Hepatocyte (in vitro differentiated cells): ENCODE data around the gene AP5B1. TPM values are rescaled to one million over a fixed set of nuclear protein-coding genes. Genes with fewer than 3 reads are reported as not detected.

Experiments used
- DNase-seq: peaks from one replicate; pipeline ENCODE4 v3.0.0-alpha.2; 2016; ENCODE audit warnings: low spot score
- H2AFZ ChIP-seq: fragments of 200-600 bp; sonication (generic); 2 replicates; pipeline ENCODE4 v1.6.0; 2016; ENCODE audit warnings: antibody characterized with exemption, mild to moderate bottlenecking
- H3K27ac ChIP-seq: fragments of 200-600 bp; sonication (generic); 2 replicates; pipeline ENCODE4 v1.5.1; 2016; ENCODE audit warnings: mild to moderate bottlenecking
- H3K27me3 ChIP-seq: fragments of 200-600 bp; sonication (generic); 2 replicates; pipeline ENCODE4 v1.6.1; 2016
- H3K36me3 ChIP-seq: fragments of 200-600 bp; sonication (generic); replicated peaks from 2 replicates; pipeline ENCODE4 v1.5.1; 2016; ENCODE audit warnings: low read depth; ENCODE audit not compliant: insufficient read depth
- H3K4me1 ChIP-seq: fragments of 200-600 bp; sonication (generic); 2 replicates; pipeline ENCODE4 v1.5.1; 2016; ENCODE audit warnings: mild to moderate bottlenecking, moderate library complexity; ENCODE audit not compliant: insufficient read depth
- H3K4me2 ChIP-seq: fragments of 200-600 bp; sonication (generic); 2 replicates; pipeline ENCODE4 v1.6.0; 2016
- H3K4me3 ChIP-seq: fragments of 200-600 bp; sonication (generic); 2 replicates; pipeline ENCODE4 v1.5.1; 2016; ENCODE audit warnings: mild to moderate bottlenecking
- H3K79me2 ChIP-seq: fragments of 200-600 bp; sonication (generic); 2 replicates; pipeline ENCODE4 v1.6.0; 2017; ENCODE audit warnings: mild to moderate bottlenecking
- H3K9me2 ChIP-seq: fragments of 200-600 bp; sonication (generic); replicated peaks from 2 replicates; pipeline ENCODE4 v1.6.0; 2017; ENCODE audit warnings: mild to moderate bottlenecking; ENCODE audit not compliant: insufficient read depth
- H3K9me3 ChIP-seq: fragments of 200-600 bp; sonication (generic); 2 replicates; pipeline ENCODE4 v1.5.1; 2016; ENCODE audit warnings: low read depth, mild to moderate bottlenecking
- H4K20me1 ChIP-seq: fragments of 200-600 bp; sonication (generic); 2 replicates; pipeline ENCODE4 v1.6.0; 2016; ENCODE audit warnings: mild to moderate bottlenecking; ENCODE audit not compliant: insufficient read depth, poor library complexity, severe bottlenecking
- EZH2 ChIP-seq: fragments of 200-600 bp; sonication (generic); IDR thresholded peaks from 2 replicates; pipeline ENCODE4 v1.6.1; 2016; ENCODE audit warnings: antibody characterized with exemption, mild to moderate bottlenecking, borderline replicate concordance
- EZH2phosphoT487 ChIP-seq: fragments of 200-600 bp; sonication (generic); IDR thresholded peaks from one replicate; pipeline ENCODE4 v1.6.1; 2018; ENCODE audit warnings: antibody characterized with exemption, mild to moderate bottlenecking, low read depth, moderate library complexity; ENCODE audit not compliant: unreplicated experiment, severe bottlenecking
- WGBS: methylation state at CpG from one replicate; pipeline ENCODE4 v1.1.6; 2016; ENCODE audit warnings: low lambda C conversion rate; ENCODE audit errors: missing lambda C conversion rate; 5-methylcytosine and 5-hydroxymethylcytosine counted together
- polyA plus RNA-seq: library from polyadenylated mRNA; unstranded; fragments of >200 nt; fragmentation: Nextera tagmentation; extraction: Ambion mirVana; gene quantifications from 2 replicates; pipeline ENCODE4 v1.2.1, GENCODE V29; 2016
- total RNA-seq: library from RNA; depleted of rRNA; stranded (reverse); fragments of >200 nt; gene quantifications from 2 replicates; pipeline ENCODE4 v1.2.3, GENCODE V29; 2014
- TF ChIP-seq, protein P1 (sequence below): fragments of 200-600 bp; sonication (generic); IDR thresholded peaks from 2 replicates; pipeline ENCODE4 v1.5.1; 2016; ENCODE audit warnings: antibody characterized with exemption, mild to moderate bottlenecking; ENCODE audit not compliant: poor library complexity

AP5B1 gene
- total and polyA plus RNA-seq, 2 experiments from 2014 or later, result 20.9 to 27.1 TPM

DNA sequence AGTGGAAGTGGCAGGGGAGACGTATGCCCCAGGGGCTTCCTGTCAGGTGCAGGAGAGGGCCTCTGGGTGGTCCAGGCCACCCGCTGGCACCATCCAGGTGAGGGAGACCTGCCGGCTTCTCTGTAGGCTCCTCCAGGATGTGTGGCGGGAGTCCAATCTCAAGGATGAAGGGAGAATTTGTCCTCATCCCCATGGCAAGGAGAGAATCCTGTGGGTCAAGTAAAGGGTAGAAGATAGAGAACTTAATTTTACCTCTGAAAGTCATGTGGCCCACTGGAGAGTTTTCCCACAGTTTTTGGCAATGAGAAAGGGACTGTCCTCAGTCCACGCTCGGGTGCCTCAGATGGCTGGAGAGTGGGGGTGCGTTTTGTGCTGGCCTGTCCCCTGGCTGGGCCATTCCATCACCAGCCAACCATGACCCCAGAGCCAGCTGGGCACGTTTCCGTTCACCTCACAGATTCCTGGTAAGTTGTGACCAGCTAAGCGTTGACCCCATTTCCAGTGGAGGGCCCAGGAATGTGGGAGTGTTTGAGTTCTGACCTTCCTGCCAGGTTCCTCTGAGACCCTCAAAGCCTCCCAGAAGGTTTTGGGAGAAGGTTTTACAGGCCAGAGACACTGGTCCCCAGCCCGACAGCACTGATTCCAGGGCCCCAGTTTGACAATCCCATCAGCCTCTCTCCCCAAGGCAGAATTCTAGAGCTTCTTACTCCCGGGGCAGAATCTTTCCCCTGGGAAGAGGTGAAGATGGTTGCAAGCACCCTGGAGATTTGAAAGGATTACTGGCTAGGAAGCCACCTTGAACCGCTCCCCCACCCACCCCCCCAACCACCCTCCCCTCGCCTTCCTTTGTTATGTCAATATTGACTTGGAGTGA lies 8.7 kb upstream of the AP5B1 start:
- no peaks in the 10 kb centered on the region for H3K9me3 ChIP-seq
- WGBS, result 75% methylated on average over 13 of the region's 14 CpGs
- H2AFZ ChIP-seq, result no peak overlapping the region
- peaks cover 13% of the 10 kb centered on the region for H3K27me3 ChIP-seq
- peaks cover 26% of the 10 kb centered on the region for H3K4me1 ChIP-seq
- TF ChIP-seq EZH2, result no peak
- TF ChIP-seq, protein P1, sequence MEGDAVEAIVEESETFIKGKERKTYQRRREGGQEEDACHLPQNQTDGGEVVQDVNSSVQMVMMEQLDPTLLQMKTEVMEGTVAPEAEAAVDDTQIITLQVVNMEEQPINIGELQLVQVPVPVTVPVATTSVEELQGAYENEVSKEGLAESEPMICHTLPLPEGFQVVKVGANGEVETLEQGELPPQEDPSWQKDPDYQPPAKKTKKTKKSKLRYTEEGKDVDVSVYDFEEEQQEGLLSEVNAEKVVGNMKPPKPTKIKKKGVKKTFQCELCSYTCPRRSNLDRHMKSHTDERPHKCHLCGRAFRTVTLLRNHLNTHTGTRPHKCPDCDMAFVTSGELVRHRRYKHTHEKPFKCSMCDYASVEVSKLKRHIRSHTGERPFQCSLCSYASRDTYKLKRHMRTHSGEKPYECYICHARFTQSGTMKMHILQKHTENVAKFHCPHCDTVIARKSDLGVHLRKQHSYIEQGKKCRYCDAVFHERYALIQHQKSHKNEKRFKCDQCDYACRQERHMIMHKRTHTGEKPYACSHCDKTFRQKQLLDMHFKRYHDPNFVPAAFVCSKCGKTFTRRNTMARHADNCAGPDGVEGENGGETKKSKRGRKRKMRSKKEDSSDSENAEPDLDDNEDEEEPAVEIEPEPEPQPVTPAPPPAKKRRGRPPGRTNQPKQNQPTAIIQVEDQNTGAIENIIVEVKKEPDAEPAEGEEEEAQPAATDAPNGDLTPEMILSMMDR, result no peak
- no peak for TF ChIP-seq EZH2phosphoT487
- no peak for DNase-seq
- no peaks in the 10 kb centered on the region for H3K36me3 ChIP-seq
- H3K4me2 ChIP-seq, result peak overlapping the region; percentile 92
- no peak overlapping the region for H3K4me3 ChIP-seq
- H3K27ac ChIP-seq, result peak overlapping the region; percentile 97
- peaks cover 26% of the 10 kb centered on the region for H4K20me1 ChIP-seq
- peaks cover 59% of the 10 kb centered on the region for H3K79me2 ChIP-seq
- no peaks in the 10 kb centered on the region for H3K9me2 ChIP-seq

DNA sequence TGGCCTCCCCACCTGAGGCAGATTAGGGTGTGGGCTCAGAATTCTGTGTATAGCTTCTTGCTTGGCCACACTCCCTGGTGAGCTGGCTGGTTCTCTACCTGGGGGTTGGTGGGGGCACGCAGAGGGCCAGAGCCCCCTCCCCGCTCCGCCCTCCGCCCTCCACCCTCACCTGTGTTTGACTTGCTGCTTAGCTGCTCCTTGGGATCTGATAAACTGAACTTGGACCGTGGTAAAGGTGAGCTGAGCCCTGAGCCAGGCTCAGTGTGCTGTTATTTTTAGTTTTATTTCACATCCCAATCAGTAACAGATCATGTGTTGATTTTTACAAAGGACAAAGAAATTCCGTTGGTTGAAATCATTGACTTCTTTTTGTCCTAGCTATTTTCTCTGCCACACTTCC lies 8.0 kb upstream of the AP5B1 start:
- DNase-seq, result no peak

DNA sequence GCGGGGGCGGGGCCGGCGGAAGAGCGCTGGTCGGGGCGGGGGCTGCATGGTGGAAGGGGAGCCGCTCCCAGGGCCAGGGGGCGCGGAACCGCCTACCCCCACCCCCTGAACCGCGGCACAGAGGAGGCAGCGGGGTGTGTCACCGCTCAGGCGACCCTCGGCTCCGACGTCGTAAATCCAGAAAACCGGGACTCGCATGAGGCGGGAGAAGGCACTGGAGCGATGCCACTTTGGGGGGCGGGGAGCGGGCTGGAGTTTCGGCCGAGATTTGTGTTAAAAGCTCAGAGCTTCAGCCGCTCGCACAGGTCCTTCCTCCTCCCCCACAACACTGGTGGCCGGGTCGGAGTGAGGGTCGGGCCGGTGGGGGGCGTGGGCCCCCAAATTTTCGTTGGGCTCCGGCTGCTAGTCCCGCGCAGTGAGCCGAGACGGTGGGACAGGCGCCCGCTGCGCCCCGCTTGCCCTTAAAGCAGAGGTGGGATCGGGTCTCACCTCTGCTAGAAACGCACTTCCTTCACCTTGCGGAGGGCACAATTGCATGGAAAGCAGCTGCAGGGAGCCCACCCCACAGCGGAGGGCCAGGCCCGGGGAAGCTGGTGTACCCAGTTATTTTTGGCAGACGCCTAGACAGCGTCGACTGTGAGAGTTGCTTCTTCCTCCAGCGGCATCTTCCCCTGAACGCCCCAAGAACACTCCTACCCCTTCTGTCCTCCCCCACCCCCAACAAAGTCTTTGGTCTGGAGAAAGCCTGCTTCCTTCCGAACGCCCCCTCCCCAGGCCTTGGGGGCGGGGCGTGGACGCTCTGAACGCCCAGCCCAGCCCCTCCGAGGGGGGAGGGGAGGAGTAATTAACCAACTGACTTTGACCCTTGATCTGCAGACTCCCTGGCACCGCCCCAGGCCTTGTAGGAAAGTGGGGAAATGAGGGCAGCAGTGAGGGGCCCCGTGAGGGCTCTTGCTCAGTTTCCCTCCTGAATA lies 7.2 kb upstream of the AP5B1 start:
- Histone ChIP-seq H3K4me1 (peaks cover 26% of the 10 kb centered on the region), H3K9me3 (no peaks in the 10 kb centered on the region), H3K4me2 (peak overlapping the region; percentile 92), H3K36me3 (no peaks in the 10 kb centered on the region), H3K79me2 (peaks cover 47% of the 10 kb centered on the region), H3K4me3 (peak overlapping the region; percentile 49), H3K27me3 (peaks cover 13% of the 10 kb centered on the region), H2AFZ (peak overlapping the region; percentile 40), H4K20me1 (peaks cover 20% of the 10 kb centered on the region), H3K9me2 (no peaks in the 10 kb centered on the region), H3K27ac (peak overlapping the region; percentile 97)
- TF ChIP-seq EZH2phosphoT487 (peak; percentile 79), EZH2 (peak; percentile 54)
- TF ChIP-seq, protein P1, result no peak
- WGBS, result 3% methylated on average over 36 of the region's 64 CpGs
- peak; percentile 89 for DNase-seq

More for the DNA sequence above, 8.0 kb upstream of the AP5B1 start:
- Histone ChIP-seq H3K4me2 (peak overlapping the region; percentile 92), H3K9me2 (no peaks in the 10 kb centered on the region), H2AFZ (no peak overlapping the region), H3K27me3 (peaks cover 13% of the 10 kb centered on the region), H3K79me2 (peaks cover 54% of the 10 kb centered on the region), H3K36me3 (no peaks in the 10 kb centered on the region), H3K27ac (peak overlapping the region; percentile 97), H3K4me1 (peaks cover 26% of the 10 kb centered on the region), H3K4me3 (peak overlapping the region; percentile 49), H4K20me1 (peaks cover 26% of the 10 kb centered on the region), H3K9me3 (no peaks in the 10 kb centered on the region)
- TF ChIP-seq, protein P1, result no peak
- TF ChIP-seq EZH2phosphoT487 (no peak), EZH2 (no peak)
- WGBS, result 40% methylated on average over 2 of the region's 6 CpGs
